ENCODE data around the gene C4A. TPM values are rescaled to one million over a fixed set of nuclear protein-coding genes. Genes with fewer than 3 reads are reported as not detected.
"Not testable (repeated sequence)": the region's sequence is repeated elsewhere in the genome, so short reads cannot be mapped to it uniquely, and the experiment has no call there.

C4A gene
- total and polyA plus RNA-seq, 2 of the 4 experiments (the other 2 are of a cell fraction), result 0.90 to 3.8 TPM

DNA sequence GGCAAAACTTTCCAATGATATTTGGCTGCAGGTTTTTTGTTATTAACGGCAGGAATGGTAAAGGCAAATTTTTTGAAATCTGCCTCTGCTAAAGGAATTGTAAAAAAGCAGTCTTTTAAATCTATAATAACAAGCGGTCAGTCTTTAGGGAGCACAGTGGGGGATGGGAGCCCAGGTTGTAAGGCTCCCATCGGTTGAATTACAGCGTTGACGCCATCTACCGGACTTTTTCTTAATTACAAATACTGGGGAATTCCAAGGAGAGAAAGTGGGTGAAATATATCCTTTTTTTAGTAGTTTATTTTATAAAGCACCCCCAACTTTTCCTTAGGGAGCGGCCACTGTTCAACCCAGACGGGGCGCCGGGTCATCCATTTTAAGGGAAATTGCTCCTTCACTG is 7.5 kb downstream of the C4A start:
- intact Hi-C loops (cut with micrococcal nuclease); ATAC-seq (ENCODE audit: low read depth); H2AFZ ChIP-seq (replicated peaks; ENCODE audit: low read length, poor library complexity); H2AK5ac ChIP-seq (ENCODE audit: low read depth, low read length); H3K9me1 ChIP-seq (ENCODE audit: insufficient read depth, low read length); H3K9ac ChIP-seq (ENCODE audit: low read depth, low read length); H3K4me2 ChIP-seq (ENCODE audit: low read depth, low read length); H4K5ac ChIP-seq (ENCODE audit: low read depth, low read length); POLR2A ChIA-PET (ENCODE audit: unreplicated experiment); H4K8ac ChIP-seq (ENCODE audit: low read depth in 2 of 2, low read length in 2 of 2); H2BK15ac ChIP-seq (ENCODE audit: low read depth, low read length); H4K20me1 ChIP-seq (ENCODE audit: insufficient read depth, low read length); H4K91ac ChIP-seq (ENCODE audit: insufficient read depth, low read depth, low read length); H3K4me3 ChIP-seq (ENCODE audit: insufficient read depth, low read depth, low read length); H3K23ac ChIP-seq (ENCODE audit: low read depth, low read length); H3K18ac ChIP-seq (ENCODE audit: low read depth, low read length); H3K4ac ChIP-seq (ENCODE audit: low read depth, low read length); H2BK120ac ChIP-seq (ENCODE audit: low read depth, low read length); H3K36me3 ChIP-seq (ENCODE audit: control insufficient read depth, insufficient read depth, low read length); H3K27ac ChIP-seq (ENCODE audit: insufficient read depth, low read length); H3K4me1 ChIP-seq (ENCODE audit: control insufficient read depth, insufficient read depth, low read length); BruUV-seq (replicated peaks); H2BK5ac ChIP-seq (ENCODE audit: low read depth, low read length, poor library complexity, severe bottlenecking); H3K79me1 ChIP-seq (ENCODE audit: low read depth in 1 of 2, low read length in 2 of 2); H2AK9ac ChIP-seq (replicated peaks; ENCODE audit: low read depth, low read length, poor library complexity); DNase-seq; in situ Hi-C loops (cut with MboI; ENCODE audit: low sequenced_read_pairs); H3K9me3 ChIP-seq (ENCODE audit: control insufficient read depth, insufficient read depth, low read length); CTCF ChIA-PET; dilution Hi-C loops (cut with HindIII; ENCODE audit: low sequenced_read_pairs, unreplicated experiment); H3K56ac ChIP-seq (ENCODE audit: extremely low read depth, insufficient read depth, low read length); H3K14ac ChIP-seq (replicated peaks; ENCODE audit: low read depth, low read length); H3K27me3 ChIP-seq (ENCODE audit: control insufficient read depth, insufficient read depth, low read length); H2BK20ac ChIP-seq (ENCODE audit: low read depth, low read length): not testable (repeated sequence)
- no CpG with 5 or more reads among the region's 10 CpGs for WGBS, 2 experiments (ENCODE audit: extremely low coverage in 2 of 2, insufficient read length in 1 of 2)

DNA sequence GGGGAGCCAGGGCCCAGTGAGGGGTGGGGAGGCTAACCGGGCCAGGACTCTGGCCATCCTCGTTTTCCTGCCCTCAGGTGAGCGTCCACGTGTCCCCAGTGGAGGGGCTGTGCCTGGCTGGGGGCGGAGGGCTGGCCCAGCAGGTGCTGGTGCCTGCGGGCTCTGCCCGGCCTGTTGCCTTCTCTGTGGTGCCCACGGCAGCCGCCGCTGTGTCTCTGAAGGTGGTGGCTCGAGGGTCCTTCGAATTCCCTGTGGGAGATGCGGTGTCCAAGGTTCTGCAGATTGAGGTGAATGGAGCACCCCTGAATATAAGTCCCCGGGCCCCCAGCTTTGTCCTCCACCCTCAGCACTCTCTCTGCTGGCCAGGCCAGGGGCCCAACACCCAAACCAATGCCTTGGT is 12.6 kb downstream of the C4A start:
- H3K56ac ChIP-seq (ENCODE audit: extremely low read depth, insufficient read depth, low read length); DNase-seq; POLR2A ChIA-PET (ENCODE audit: unreplicated experiment); H3K4me3 ChIP-seq (ENCODE audit: insufficient read depth, low read depth, low read length); H3K9me1 ChIP-seq (ENCODE audit: insufficient read depth, low read length); intact Hi-C loops (cut with micrococcal nuclease); H3K9ac ChIP-seq (ENCODE audit: low read depth, low read length); H3K4ac ChIP-seq (ENCODE audit: low read depth, low read length); H3K27me3 ChIP-seq (ENCODE audit: control insufficient read depth, insufficient read depth, low read length); H3K23ac ChIP-seq (ENCODE audit: low read depth, low read length); BruUV-seq (replicated peaks); H2BK5ac ChIP-seq (ENCODE audit: low read depth, low read length, poor library complexity, severe bottlenecking); H3K4me1 ChIP-seq (ENCODE audit: control insufficient read depth, insufficient read depth, low read length); H3K79me1 ChIP-seq (ENCODE audit: low read depth in 1 of 2, low read length in 2 of 2); H3K27ac ChIP-seq (ENCODE audit: insufficient read depth, low read length); H3K18ac ChIP-seq (ENCODE audit: low read depth, low read length); H2BK15ac ChIP-seq (ENCODE audit: low read depth, low read length); H3K14ac ChIP-seq (replicated peaks; ENCODE audit: low read depth, low read length); H3K9me3 ChIP-seq (ENCODE audit: control insufficient read depth, insufficient read depth, low read length); H4K5ac ChIP-seq (ENCODE audit: low read depth, low read length); H3K4me2 ChIP-seq (ENCODE audit: low read depth, low read length); H3K36me3 ChIP-seq (ENCODE audit: control insufficient read depth, insufficient read depth, low read length); dilution Hi-C loops (cut with HindIII; ENCODE audit: low sequenced_read_pairs, unreplicated experiment); H4K20me1 ChIP-seq (ENCODE audit: insufficient read depth, low read length); H4K8ac ChIP-seq (ENCODE audit: low read depth in 2 of 2, low read length in 2 of 2); CTCF ChIA-PET; H2BK120ac ChIP-seq (ENCODE audit: low read depth, low read length); H2AK5ac ChIP-seq (ENCODE audit: low read depth, low read length); H2AFZ ChIP-seq (replicated peaks; ENCODE audit: low read length, poor library complexity); ATAC-seq (ENCODE audit: low read depth); H2AK9ac ChIP-seq (replicated peaks; ENCODE audit: low read depth, low read length, poor library complexity); in situ Hi-C loops (cut with MboI; ENCODE audit: low sequenced_read_pairs); H2BK20ac ChIP-seq (ENCODE audit: low read depth, low read length); H4K91ac ChIP-seq (ENCODE audit: insufficient read depth, low read depth, low read length): not testable (repeated sequence)
- no CpG with 5 or more reads among the region's 14 CpGs for WGBS, 2 experiments (ENCODE audit: extremely low coverage in 2 of 2, insufficient read length in 1 of 2)
